ENCODE data around the gene EPHB2. TPM values are rescaled to one million over a fixed set of nuclear protein-coding genes. Genes with fewer than 3 reads are reported as not detected.

Gene EPHB2
- total RNA-seq, 1 experiment from 2014 or later: 3.3 TPM

DNA sequence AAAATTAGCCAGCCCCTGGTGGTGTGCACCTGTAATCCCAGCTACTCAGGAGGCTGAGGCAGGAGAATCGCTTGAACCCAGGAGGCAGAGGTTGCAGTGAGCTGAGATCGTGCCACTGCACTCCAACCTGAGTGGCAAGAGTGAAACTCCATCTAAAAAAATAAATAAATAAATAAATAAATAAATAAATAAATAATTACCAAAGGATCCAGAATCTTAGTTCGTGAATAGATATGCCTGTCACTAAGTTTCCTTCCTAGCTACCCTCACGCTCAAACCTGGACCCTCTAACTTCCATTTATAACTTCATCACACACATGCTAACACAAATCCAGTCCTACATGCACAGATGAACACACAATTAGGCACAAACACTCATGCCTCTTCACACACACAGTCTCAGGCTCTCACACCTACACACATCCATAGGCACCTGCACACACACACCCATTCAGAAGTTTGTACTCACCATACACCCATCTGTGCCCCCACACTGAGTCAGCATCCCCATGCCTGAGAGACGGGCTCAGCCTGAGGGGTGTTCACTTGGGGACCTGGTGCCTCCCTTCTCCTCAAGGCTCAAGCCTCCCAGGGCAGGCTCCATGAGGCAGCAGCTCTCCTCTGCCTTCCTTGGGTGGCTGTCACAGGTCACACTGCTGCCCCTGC is 200.5 kb downstream of the EPHB2 start:
- DNase-seq (ENCODE audit: low spot score): no peak

DNA sequence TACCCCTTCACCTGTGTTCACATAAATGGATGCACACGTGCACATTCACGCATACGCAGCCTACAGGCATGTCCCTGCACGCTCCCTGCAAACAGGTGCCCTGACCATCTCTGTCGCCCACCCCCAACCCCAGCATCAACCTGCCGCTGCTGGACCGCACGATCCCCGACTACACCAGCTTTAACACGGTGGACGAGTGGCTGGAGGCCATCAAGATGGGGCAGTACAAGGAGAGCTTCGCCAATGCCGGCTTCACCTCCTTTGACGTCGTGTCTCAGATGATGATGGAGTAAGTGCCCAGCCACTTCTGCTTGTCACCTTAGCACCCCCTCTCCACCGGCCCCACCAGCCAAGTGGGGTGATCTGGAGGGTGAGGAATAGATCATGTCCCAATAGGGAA is 201.7 kb downstream of the EPHB2 start:
- DNase-seq (ENCODE audit: low spot score): no peak

DNA sequence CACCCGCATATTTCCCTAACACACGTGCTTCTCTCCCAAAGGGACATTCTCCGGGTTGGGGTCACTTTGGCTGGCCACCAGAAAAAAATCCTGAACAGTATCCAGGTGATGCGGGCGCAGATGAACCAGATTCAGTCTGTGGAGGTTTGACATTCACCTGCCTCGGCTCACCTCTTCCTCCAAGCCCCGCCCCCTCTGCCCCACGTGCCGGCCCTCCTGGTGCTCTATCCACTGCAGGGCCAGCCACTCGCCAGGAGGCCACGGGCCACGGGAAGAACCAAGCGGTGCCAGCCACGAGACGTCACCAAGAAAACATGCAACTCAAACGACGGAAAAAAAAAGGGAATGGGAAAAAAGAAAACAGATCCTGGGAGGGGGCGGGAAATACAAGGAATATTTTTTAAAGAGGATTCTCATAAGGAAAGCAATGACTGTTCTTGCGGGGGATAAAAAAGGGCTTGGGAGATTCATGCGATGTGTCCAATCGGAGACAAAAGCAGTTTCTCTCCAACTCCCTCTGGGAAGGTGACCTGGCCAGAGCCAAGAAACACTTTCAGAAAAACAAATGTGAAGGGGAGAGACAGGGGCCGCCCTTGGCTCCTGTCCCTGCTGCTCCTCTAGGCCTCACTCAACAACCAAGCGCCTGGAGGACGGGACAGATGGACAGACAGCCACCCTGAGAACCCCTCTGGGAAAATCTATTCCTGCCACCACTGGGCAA is 202.9 kb downstream of the EPHB2 start:
- DNase-seq (ENCODE audit: low spot score): no peak

DNA sequence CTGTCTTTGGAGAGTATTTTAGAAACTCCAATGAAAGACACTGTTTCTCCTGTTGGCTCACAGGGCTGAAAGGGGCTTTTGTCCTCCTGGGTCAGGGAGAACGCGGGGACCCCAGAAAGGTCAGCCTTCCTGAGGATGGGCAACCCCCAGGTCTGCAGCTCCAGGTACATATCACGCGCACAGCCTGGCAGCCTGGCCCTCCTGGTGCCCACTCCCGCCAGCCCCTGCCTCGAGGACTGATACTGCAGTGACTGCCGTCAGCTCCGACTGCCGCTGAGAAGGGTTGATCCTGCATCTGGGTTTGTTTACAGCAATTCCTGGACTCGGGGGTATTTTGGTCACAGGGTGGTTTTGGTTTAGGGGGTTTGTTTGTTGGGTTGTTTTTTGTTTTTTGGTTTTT is 203.5 kb downstream of the EPHB2 start:
- no peak for DNase-seq (ENCODE audit: low spot score)

DNA sequence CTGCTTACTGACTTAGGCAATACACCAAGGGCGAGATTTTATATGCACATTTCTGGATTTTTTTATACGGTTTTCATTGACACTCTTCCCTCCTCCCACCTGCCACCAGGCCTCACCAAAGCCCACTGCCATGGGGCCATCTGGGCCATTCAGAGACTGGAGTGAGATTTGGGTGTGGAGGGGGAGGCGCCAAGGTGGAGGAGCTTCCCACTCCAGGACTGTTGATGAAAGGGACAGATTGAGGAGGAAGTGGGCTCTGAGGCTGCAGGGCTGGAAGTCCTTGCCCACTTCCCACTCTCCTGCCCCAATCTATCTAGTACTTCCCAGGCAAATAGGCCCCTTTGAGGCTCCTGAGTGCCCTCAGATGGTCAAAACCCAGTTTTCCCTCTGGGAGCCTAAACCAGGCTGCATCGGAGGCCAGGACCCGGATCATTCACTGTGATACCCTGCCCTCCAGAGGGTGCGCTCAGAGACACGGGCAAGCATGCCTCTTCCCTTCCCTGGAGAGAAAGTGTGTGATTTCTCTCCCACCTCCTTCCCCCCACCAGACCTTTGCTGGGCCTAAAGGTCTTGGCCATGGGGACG is 204.1 kb downstream of the EPHB2 start:
- DNase-seq (ENCODE audit: low spot score): no peak

DNA sequence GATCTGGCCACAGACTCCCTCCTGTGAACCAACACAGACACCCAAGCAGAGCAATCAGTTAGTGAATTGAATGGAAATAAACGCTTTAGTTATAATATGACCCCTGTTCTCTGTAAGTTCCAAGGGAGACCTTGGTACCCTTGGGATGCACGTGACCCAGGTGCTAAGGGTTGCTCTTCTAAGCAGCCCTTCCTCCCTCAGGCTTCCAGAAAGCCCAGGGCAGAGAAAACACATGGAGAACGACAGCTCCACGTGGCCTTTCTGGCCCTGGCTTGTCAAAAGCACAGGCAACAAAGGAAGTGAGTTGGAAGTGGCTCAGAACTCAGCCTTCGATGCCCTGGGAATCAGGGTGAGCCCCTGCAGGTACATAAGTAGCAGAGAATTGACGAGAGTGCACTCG is 204.6 kb downstream of the EPHB2 start:
- DNase-seq (ENCODE audit: low spot score): no peak

DNA sequence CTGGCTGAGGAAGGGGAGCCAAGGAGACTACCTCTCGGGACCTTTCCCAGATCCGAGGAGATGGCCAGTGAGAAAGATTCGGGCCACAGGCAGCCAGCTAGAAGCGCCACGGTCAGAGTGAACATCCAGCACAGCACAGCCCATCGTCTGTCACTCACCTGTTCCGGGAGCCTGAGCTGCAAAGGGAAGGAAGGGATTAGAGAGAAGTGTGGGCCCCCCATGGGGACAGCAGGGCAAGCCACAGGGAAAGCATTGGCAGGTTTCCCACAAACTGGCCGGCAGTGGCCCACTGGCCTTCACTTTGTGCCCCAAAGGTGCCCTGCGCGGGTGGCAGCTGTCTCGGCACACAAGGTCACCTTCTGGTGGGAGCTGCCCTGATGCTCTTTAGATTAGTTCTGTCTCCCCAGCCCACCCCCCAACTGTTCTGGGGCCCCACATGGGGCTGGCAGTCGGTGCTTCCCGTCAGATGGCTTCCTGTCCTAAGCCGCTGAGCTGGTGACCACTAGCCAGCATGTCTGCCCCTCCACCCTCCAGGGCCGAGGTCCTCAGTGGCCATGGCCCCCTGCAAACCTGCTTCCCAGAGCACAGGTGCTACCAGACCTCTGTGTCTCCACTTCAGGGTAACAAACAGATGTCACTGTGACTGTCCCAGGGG is 205.3 kb downstream of the EPHB2 start:
- DNase-seq (ENCODE audit: low spot score): no peak

DNA sequence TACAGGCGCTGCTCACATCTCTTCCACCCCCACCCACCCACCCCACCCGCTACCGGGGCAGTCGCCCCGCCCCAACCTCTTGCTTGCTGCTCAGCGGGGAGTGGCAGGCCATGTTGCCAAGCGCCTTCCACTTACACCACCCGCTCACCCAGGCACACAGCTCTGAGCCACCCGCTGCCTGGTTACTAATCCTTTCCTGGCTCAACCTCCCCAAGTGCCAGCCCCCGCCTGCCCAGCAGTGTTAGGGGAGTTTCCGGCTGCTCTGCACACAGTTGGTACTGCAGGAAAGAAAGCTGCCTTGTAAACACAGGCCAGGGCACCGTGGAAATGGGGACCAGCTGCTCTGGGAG is 205.8 kb downstream of the EPHB2 start:
- DNase-seq (ENCODE audit: low spot score): no peak

DNA sequence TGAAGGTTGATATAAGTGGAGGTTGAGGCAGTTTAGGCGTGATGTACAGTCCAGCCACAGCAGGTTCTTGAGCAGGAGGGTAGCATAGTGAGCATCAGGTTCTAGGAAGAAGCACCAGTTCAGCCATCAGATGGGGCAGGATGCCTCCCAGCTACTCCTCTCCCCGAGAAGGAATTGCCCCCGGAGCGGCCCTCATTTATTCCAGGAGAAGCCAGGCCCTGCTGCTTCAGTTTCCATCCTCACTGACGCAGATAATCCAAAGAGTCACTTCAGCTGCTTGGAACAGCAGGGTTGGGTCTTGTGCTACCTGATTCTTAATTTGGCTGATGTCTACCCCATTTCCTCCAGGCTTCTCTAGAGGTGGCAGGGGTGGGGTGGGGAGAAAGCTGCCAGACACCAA is 207.3 kb downstream of the EPHB2 start:
- no peak for DNase-seq (ENCODE audit: low spot score)

DNA sequence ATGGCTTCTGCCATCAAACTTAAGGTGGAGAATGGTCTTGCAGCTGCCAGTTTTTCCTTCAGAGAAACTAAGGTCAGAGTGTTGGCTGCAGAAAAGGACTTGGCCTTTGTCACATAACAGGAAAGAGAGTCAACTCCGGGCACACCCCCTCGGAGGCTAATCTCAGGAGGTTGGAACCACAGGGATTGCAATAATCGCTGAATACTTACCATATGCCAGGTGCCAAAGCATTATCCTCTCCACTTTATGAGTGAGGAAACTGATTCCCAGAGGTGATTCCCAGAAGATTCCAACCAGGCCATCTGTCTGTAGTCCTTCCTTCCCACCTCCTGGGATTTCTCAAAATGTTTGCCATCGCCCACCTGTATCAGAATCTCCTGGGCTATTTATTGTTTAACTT is 208.0 kb downstream of the EPHB2 start:
- DNase-seq (ENCODE audit: low spot score): no peak

DNA sequence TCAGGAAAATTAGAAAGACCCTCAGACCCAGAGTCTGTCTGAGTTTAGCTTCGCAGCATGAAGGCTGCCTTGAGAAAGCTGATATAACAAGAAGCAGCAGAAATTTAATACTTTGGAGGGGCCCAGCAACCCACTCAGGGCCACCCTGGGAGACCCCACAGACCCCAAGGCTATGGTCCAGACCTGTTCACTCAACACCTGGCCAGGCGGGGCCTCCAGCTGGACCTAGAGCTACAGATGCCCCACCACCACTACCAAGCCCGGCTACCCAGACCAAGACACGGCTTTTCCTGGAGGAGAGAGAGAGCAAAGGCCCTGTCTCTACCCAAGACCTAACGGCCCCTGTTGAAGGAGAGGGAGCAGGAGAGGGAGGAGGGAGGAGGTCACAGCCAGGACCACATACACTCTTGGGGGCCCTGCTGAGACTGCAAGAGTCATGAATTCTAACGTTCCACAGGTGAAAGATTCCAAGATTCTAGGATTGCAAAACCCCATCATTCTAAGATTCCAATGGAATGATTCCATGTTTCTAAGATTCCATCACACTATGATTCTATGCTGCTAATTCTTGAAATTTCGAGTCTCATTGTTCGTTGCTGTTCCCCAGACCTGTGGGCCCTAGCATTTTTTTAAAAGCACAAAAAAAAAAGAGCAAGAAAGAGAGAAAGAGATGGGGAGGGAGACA is 208.8 kb downstream of the EPHB2 start:
- DNase-seq (ENCODE audit: low spot score): no peak

DNA sequence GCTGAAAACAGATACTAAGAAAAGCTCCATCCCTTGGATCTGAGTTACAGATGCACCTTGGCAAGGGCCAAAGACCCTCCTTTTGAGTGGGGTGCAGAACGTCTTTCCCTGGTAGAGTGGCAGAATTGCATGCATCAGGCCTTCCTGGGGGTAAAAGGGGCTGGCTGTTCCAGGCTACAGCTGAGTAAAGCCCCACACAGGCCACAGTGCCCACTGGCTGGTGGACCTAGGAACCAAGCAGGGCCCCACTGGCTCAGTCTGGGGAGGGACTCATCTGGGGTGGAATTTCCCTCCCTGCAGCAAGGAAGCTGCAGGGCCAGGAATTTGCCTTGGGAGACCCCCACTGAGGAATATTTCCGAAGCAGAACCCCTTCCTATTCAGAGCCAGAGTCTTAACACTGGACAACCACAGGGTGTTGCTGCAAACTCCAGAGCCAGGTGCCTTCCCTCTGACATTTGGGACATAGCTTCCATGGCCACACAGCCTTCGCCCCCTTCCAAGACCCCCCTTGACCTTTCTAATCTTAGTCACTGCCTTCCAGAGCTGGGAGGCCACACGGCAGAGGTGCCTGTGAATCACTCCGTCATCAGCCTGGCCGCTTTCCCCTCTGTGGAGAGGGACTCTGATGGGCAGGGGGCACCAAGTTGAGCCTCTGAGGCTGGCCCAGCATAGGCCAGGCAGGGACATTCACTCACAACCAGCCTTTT is 209.5 kb downstream of the EPHB2 start:
- DNase-seq (ENCODE audit: low spot score): no peak

DNA sequence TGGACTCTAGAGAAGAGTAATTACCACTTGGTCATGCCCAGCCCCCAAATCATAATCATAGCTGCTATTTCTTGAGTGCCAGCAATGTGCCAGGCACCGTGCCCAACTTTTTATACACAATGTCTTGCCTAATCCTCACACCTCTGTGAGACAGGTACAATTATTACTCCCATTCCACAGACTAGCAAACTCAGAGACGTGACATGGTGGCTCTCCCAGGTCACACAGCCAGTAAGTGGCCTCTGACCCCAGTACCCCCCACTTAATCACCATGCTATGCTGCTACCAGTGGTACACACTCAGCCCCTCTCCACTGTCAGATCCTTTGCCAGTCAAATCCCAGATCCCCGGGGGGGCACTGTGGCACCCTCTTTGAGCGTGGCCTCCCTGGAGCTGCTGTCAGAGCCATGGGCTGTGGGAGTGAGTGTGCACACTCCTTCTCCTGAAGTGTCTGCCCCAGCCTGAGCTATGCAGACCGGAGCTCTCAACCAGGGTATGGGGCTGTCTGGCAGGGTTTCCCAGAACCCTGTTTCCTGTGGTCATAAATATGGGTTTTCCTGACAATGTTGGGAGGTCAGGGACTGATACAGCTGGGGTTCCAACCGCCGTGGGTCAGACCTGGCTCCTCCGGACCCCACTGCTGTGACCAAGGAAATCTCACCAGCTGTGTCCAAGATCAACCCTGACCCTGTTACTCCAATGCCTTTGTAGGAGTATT is 210.3 kb downstream of the EPHB2 start:
- no peak for DNase-seq (ENCODE audit: low spot score)

DNA sequence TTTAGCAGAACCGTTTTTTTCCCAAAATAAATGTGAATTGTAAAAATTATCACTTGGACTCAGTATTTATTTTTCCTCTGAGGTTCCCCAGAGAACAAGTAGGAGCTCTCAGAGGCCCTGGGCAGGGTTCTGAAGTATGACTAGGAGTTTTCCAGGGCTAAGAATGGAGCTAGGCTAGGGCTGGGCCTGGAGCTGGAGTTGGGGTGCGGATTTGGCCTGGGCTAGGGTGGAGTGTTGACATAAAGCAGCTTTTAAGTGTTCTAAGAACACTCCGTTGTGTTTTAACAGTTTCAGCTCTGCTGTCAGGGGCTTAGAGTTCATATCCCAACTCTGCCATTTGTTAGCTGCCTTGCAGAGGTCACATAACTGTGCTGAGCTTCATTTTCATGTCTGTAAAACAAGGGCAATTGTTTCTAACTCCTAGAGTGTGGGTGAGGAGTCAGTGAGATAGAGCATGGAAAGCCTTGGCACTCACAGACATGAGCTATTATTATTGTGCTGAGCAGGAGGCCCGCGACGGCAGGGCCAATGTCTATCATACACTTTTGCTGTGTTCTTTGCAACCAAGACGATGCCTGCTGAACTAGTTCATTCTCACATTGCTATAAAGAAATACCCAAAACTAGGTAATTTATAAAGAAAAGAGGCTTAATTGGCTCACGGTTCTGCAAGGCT is 210.9 kb downstream of the EPHB2 start:
- no peak for DNase-seq (ENCODE audit: low spot score)

DNA sequence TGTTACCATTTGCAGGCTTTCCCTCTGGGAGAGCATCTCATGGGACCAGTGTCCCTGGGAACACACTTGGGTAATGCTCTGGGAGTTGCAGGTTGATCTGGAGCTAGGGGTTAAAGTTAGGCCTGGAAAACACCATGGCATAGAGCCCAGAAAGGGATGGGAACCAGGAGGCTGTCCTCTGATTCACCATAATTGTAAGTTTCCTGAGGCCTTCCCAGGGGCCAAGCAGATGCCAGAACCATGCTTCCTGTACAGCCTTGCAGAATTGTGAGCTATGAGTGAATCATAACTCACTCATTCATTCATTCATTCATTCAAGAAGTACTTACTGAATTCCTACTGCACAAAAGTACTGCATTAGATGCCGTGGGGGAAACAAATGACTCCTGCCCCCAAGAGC is 212.0 kb downstream of the EPHB2 start:
- DNase-seq (ENCODE audit: low spot score): no peak

DNA sequence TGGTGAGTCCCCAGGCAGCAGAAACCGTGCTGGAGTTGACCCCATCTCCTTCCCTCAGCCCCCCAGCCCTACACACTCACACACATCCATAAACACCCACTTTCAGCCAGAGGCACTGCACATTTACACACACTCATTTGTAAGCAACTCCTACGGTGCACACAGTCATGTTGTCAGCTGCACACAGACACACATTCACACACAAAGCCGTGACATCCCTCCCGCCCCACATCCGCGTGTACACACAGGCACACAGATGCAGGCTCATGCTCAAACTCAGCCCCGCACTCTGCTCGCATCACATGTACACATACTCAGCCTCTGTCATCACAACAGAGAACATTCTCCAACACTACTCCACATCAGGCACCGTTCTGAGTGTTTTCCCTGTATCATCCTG is 214.5 kb downstream of the EPHB2 start:
- no peak for DNase-seq (ENCODE audit: low spot score)

DNA sequence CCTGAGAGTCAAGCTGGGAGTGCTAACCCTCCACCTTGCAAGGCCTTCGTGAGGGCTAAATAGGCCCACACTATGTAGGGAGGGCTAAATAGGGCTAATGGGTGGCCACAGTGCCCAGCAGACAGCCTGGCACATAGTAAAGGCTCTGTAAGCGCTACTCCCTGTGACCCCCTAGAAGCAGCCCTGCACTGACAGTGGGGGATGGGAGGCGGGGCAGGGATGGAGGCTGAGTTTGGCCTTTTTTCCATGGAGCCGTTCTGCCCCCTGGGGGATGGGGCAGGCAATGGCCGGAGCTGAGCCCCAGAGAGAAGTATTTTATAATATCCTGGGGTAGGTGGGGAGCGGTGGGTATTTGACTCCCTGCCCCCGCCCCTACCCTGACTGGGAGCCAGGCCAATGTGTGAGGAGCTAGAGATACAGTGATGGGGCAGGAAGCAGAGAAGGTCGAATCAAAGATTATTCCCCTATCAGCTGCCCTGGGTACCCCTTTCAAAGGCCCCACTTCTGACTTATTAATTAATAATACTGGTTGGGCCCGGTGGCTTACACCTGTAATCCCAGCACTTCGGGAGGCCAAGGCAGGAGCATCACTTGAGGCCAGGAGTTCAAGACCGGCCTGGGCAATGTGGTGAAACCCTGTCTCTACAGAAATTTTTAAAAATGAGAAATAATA is 219.7 kb downstream of the EPHB2 start:
- DNase-seq (ENCODE audit: low spot score): peak; percentile 62

DNA sequence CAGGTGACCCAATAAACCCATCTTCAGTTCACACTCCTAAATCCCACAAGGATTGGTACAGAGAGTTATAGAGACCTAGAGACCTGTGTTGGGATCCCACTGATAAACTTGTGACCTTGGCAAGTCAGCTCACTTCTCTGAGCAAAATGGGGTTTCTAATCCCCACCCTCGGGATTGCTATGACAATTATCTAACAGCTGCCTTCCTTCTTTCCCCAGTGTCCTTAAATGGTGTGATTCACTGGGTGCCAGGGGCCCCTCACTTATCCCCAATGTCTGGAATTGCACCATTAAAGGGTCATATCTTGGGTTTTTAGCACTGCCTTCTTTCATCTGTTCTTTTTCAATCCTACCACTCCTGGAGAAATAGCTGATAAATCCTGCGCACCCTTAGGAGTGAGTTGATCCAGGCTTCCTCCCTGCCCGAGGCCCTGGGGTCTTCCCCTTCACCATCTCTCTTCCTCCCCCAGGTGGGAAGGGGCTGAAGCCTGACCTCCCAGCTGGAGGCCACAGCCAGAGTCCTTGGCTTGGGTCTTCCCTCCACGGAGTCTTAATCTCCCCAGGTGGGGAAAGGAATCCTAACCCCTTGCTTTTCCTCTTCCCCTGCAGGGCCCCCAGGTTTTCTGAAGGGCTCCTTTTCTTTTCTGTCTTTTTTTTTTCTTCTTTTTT is 222.3 kb downstream of the EPHB2 start:
- DNase-seq (ENCODE audit: low spot score): no peak

DNA sequence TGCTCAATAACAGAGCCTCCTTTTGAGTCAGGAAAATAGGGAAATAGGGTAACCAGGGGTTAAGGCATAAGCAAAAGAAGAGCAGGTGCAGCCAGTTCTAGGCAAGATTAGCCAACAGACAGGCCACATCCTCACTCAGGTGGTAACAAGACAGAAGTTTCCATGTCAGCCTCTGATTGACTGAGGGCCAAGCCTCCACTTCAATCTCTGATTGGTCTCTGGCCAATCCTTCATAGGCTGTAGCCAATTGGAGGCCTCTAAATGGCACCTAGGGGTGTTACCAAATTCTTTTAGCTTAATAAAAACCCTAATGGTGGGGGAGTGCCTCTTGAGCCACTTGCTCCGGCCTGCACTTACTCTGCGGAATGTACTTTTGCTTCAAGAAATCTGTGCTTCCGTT is 224.8 kb downstream of the EPHB2 start:
- DNase-seq (ENCODE audit: low spot score): no peak

Measured in HT-29 (cell line).